Measurements from ENCODE around the gene MTA3. TPM values are rescaled to one million over a fixed set of nuclear protein-coding genes. Genes with fewer than 3 reads are reported as not detected.
A peak's percentile ranks its signal among the peaks of the same experiment; 100 is the strongest.

MTA3 gene
- total RNA-seq, 1 donor = 34.1 TPM

DNA sequence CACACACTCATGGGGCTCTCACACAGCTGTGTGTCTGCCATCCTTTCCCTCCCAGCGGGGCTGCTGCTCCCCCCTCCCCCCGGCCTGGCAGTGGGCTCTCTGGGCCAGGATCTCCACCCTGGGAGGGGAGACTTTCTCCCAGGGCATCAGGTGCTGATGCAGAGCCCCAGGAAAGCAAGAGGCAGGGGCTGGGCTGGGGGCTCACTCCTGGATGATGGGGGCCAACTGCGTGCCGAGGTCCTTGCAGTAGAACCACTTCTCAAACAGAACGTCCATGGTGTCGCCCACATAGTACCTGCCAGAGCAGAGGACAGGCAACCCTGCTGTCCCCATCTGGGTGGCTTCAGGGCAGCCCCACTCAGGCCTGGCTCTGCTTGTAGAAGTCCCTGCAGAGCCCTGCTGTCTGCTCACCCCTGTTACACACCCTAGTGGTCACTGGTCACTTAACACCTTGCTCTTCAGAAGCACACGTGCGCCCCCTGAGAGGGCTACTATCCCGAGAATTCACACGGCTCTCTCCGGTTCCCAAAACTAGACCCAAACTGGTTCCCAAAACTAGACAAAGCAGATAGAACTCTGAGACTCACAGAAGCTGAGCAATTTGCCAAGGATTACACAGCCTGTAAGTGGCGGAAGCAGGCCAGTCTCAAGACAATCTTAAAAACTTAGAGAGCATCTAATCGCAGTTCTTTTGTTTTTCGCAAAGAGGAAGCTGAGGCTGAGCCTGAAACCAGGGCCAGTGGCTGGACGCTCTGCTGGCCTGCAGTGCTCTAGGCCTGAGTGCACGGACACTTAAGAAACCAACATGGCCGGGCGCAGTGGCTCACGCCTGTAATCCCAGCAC lies 202.1 kb downstream of the MTA3 start:
- TF ChIP-seq, protein P1, sequence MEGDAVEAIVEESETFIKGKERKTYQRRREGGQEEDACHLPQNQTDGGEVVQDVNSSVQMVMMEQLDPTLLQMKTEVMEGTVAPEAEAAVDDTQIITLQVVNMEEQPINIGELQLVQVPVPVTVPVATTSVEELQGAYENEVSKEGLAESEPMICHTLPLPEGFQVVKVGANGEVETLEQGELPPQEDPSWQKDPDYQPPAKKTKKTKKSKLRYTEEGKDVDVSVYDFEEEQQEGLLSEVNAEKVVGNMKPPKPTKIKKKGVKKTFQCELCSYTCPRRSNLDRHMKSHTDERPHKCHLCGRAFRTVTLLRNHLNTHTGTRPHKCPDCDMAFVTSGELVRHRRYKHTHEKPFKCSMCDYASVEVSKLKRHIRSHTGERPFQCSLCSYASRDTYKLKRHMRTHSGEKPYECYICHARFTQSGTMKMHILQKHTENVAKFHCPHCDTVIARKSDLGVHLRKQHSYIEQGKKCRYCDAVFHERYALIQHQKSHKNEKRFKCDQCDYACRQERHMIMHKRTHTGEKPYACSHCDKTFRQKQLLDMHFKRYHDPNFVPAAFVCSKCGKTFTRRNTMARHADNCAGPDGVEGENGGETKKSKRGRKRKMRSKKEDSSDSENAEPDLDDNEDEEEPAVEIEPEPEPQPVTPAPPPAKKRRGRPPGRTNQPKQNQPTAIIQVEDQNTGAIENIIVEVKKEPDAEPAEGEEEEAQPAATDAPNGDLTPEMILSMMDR (IDR thresholded peaks at IDR 0.05; ENCODE audit: insufficient read depth, low read length) = peak; percentile 39
- DNase-seq (ENCODE audit: low read depth) = peak; percentile 49
- H3K4me3 ChIP-seq (ENCODE audit: low read depth, low read length) = no peak overlapping the region

DNA sequence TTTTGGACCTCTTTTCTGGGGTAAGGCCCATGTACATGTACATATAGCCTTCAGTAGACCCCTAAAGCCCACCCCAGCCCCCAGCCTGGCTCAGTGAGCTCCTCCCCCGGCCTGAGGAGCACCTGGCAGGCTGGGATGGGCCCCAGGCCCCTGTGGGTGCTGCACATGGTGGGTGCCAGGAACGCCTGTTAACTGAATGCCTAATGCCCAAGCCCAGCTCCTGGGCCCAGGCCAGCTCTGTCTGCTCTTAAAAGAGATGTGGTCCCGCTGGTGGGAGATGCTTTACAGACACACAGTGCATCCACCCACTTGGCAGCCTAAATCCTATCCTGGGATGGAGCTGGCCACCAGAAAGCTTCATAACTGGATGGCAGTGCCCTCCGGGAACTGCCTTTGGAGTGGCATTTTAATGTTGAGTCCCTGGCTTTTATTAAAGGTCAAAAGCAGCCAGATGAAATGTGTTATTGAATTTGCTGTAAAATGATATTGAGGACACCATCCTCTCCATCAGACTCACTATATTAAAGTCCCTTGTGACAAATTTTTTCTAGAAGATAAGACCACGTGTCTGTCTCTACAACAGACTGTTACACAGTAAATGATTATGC lies 203.2 kb downstream of the MTA3 start:
- TF ChIP-seq, protein P1 (IDR thresholded peaks at IDR 0.05; ENCODE audit: insufficient read depth, low read length) = no peak
- H3K4me3 ChIP-seq (ENCODE audit: low read depth, low read length) = no peak overlapping the region
- no peak for DNase-seq (ENCODE audit: low read depth)

DNA sequence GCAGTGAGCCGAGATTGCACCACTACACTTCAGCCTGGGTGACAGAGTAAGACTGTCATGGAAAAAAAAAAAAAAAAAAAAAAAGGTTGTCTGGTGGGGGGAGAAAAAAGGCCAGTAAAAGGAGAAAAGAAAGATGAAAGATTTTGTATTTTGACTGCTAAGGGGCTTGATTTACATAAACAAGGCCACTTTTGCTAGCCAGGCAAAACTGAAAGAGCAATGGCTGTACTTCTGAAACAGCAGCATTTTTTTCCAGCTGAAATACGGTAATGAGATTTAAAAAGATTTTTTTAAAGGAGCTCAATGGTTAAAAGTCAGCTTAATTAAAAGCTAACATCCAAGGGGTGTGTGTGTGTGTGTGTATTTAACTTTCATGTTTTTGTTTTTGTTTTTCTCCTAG lies 206.8 kb downstream of the MTA3 start:
- H3K4me3 ChIP-seq (ENCODE audit: low read depth, low read length) = no peak overlapping the region
- DNase-seq (ENCODE audit: low read depth) = no peak
- TF ChIP-seq, protein P1 (IDR thresholded peaks at IDR 0.05; ENCODE audit: insufficient read depth, low read length) = no peak

DNA sequence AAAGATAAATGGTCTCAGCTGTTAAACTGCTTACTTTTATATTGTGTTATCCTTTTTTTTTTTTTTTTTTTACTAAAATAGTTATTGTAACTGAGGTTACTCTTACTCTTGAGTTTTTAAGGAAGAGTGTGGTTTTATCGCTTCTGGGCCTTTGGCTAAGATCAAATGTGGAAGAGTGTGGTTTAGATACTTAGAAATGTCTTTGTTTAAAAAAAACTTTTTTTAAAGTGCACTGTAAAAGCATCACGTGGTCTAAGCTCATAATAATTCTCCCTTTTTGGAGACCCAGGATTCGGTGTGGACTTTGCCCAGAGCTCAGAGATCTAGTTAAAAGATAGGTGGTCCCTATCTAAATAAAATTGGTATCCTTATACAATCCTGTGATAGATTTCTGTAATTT lies 207.4 kb downstream of the MTA3 start:
- no peak overlapping the region for H3K4me3 ChIP-seq (ENCODE audit: low read depth, low read length)
- DNase-seq (ENCODE audit: low read depth) = no peak
- TF ChIP-seq, protein P1 (IDR thresholded peaks at IDR 0.05; ENCODE audit: insufficient read depth, low read length) = no peak

DNA sequence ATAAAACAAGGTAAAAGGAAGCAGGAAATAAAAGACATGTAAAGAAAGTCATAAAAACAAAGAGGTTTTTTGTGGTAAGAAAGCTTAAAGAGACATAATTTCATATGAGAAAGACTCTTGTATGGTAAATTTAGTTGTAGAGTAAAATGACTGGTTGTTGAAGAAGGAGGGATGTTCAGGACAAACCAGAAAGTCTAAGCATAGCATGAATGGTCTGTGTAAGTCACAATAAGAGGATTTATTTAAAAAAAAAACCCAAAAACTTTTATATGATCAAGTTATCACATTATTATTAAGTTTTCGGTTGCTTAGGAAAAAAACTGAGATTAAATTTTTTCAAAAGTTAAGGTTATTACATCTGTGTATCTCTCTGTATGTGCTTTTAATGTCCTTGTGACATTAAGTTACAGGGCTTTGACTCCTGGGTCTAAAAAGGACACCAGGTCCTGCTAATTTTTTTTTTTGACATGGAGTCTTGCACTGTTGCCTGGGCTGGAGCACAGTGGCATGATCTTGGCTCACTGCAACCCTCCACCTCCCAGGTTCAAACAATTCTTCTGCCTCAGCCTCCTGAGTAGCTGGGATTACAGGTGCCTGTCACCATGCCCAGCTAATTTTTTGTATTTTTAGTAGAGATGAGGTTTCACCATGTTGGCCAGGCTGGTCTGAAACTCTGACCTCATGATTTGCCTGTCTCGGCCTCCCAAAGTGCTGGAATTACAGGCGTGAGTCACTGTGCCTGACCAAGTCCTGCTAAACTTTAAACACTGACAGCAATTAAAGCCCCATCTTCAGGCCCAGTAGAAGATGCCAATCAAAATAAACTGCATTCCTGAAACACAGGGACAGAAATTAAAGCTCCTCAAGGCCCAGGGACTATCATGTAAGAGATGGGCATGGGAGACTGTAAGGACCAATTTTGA lies 209.7 kb downstream of the MTA3 start:
- peak; percentile 58 for DNase-seq (ENCODE audit: low read depth)
- TF ChIP-seq, protein P1 (IDR thresholded peaks at IDR 0.05; ENCODE audit: insufficient read depth, low read length) = no peak
- H3K4me3 ChIP-seq (ENCODE audit: low read depth, low read length) = no peak overlapping the region

DNA sequence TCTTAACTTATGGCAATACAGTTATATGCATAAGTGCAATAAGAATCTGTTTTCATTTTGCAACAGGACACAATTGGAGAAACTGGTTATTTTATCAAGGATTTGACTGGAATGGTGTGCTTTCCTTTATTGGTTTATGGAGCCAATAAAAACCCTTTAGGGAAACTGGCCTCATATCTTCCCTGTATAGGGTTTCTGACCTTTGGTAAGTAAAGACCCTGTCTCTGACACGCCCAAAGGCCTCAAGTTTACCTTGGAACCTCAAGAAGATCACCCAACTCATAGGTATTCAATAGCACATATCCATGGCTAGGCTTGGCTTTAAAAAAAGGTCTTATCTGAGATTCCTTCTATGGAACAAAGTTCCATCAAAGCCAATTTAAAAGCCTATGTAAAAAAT lies 212.7 kb downstream of the MTA3 start:
- no peak for DNase-seq (ENCODE audit: low read depth)
- TF ChIP-seq, protein P1 (IDR thresholded peaks at IDR 0.05; ENCODE audit: insufficient read depth, low read length) = no peak
- H3K4me3 ChIP-seq (ENCODE audit: low read depth, low read length) = no peak overlapping the region
